ENCODE data around the gene SPIB.

DNA sequence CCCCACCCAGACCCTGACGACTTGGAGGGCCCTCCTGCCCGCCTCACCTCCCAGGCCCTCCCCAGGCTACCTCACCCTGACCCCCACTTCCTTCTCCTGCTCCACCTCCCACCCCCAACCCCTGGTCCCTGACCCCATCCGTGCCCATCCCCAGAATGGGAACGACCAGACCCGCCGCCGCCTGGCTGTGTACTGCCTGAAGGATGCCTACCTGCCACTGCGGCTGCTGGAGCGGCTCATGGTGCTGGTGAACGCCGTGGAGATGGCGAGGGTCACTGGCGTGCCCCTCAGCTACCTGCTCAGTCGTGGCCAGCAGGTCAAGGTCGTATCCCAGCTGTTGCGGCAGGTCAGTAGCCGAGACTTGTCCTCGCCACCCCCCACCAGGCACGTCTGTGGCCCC, 11.9 kb upstream of the SPIB start:
- TF ChIP-seq, protein P1, sequence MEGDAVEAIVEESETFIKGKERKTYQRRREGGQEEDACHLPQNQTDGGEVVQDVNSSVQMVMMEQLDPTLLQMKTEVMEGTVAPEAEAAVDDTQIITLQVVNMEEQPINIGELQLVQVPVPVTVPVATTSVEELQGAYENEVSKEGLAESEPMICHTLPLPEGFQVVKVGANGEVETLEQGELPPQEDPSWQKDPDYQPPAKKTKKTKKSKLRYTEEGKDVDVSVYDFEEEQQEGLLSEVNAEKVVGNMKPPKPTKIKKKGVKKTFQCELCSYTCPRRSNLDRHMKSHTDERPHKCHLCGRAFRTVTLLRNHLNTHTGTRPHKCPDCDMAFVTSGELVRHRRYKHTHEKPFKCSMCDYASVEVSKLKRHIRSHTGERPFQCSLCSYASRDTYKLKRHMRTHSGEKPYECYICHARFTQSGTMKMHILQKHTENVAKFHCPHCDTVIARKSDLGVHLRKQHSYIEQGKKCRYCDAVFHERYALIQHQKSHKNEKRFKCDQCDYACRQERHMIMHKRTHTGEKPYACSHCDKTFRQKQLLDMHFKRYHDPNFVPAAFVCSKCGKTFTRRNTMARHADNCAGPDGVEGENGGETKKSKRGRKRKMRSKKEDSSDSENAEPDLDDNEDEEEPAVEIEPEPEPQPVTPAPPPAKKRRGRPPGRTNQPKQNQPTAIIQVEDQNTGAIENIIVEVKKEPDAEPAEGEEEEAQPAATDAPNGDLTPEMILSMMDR (optimal IDR thresholded peaks at IDR 0.05 in 1 of 3, IDR thresholded peaks at IDR 0.05 in 1 of 3, conservative IDR thresholded peaks at IDR 0.05 in 1 of 3; ENCODE audit: extremely low read depth in 1 of 3, insufficient read depth in 2 of 3, low read length in 3 of 3), result no peak
- TF ChIP-seq EZH2 (IDR thresholded peaks at IDR 0.05; ENCODE audit: low read length), result no peak
